Upper lobe of left lung (tissue), 4 donors: ENCODE results near the gene TOR3A.

Experiments
- CTCF ChIP-seq, 6 experiments: fragments of 450-650 bp in 4 of 6; fragments of 200-600 bp in 2 of 6; sonication (generic) in 2 of 6; IDR thresholded peaks; one replicate each; pipeline ENCODE4 v1.5.1; 2016 to 2019; ENCODE audit warnings: antibody characterized with exemption in 6 of 6
- EP300 ChIP-seq, 4 donors: sonication (generic); formaldehyde crosslinking; IDR thresholded peaks; one replicate each; pipeline ENCODE4 v1.5.1; 2017; ENCODE audit warnings: antibody characterized with exemption in 4 of 4, control low read depth in 2 of 4

- TF ChIP-seq CTCF (IDR thresholded peaks at IDR 0.05) (no peak), EP300 (IDR thresholded peaks at IDR 0.05) (peak in 1 of 4 donors; percentile 39)
Measured at GRCh38 chr1:179091691-179092165, 9.9 kb downstream of the TOR3A start.
